D341Med (cell line): ENCODE data around the gene AQP12B.
"Not testable (repeated sequence)": the region's sequence is repeated elsewhere in the genome, so short reads cannot be mapped to it uniquely, and the experiment has no call there.

ENCODE experiments used
- DNase-seq: peaks from one replicate; pipeline ENCODE4 v3.0.0; 2012; ENCODE audit warnings: low spot score

AQP12B gene

DNA sequence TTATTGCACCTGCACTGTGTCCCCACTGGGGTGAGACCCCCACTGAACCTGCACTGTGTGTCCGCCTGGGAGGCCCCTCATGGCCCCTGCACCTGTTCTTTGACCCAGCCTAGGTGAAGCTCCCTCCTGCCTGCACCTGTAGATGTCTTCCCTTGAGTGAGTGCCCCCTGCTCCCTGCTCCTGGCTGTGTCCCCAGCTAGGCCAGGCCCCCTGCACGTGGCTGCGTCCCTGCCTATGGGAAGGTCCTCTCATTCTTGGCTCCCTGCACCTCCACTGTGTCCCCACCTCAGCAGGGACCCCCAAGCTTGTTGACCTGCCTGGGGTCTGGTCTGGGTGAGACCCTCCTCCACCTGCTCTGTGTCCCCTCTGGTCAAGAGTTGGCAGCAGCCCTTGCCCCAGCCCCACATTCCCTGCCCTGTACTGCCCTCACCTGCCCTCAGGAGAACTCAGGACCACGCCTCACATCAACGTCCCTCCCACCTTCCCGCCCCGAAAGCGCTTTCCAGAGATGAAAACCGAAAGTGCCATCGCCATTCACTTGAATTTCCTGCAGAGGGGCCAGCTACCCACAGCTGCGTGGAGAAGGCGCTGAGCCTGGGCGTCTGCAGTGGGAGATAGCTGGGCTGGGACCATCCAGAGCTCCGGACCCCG, 769 bp upstream of the AQP12B start:
- DNase-seq = not testable (repeated sequence)

DNA sequence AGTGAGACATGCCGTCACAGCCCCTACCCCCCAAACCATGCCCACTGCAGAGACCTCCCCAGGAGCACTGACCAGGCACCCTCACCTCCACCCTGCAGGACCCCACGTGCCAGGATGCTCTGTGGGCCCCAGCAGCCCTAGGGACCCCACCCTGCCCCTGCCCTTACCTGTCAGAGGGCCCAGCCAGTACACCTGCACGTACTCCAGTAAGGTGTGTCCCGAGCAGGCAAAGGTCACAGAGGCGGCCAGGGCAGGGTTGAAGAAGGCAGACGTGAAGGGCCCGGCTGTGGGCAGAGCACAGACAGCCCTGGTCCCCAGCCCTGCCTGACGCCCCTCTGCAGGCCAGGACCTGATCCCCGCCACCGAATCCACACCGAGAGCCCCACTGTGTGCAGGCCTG, 2.5 kb downstream of the AQP12B start:
- DNase-seq = not testable (repeated sequence)

DNA sequence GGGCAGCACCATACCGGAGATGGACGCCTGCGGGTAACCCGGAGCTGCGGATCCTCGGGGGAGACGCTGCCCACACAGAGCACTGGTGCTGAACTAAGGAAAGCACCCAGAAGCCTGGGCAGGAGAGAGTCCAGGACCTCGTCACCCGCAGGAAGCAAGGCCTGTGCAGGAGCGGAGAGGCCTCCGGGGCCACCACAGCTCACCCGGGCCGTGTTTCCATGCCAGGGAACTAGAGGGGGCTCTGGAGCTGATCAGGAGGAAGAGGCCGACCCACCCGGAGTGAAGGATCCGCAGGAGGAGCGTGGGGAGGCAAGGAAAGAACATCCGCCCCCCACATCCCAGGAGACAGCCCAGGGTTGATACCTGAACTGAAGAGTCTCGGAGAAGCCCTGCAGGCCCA, 3.8 kb downstream of the AQP12B start:
- DNase-seq = not testable (repeated sequence)

GRCh38 chr2:240678043-240678442, 4.6 kb downstream of the AQP12B start:
- not testable (repeated sequence) for DNase-seq

DNA sequence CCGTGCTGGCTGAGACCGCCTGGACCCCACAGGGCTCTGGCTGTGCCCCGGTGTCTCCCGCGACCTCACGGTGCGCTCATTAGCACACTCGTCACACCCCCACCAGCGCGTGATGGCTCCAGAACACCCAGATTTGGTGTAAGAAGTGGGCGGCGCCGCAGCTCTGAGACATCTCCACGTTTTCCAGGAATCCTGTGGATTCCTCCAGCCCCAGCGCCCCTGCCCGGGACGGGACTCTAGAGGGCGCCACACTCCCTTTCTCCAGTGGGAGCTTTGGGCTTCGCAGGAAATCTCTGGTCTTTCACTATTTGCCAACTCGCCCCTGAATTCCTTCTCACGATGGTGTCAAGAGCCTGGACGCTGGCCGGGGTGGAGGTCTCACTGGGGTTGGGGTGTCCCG, 7.3 kb downstream of the AQP12B start:
- not testable (repeated sequence) for DNase-seq

DNA sequence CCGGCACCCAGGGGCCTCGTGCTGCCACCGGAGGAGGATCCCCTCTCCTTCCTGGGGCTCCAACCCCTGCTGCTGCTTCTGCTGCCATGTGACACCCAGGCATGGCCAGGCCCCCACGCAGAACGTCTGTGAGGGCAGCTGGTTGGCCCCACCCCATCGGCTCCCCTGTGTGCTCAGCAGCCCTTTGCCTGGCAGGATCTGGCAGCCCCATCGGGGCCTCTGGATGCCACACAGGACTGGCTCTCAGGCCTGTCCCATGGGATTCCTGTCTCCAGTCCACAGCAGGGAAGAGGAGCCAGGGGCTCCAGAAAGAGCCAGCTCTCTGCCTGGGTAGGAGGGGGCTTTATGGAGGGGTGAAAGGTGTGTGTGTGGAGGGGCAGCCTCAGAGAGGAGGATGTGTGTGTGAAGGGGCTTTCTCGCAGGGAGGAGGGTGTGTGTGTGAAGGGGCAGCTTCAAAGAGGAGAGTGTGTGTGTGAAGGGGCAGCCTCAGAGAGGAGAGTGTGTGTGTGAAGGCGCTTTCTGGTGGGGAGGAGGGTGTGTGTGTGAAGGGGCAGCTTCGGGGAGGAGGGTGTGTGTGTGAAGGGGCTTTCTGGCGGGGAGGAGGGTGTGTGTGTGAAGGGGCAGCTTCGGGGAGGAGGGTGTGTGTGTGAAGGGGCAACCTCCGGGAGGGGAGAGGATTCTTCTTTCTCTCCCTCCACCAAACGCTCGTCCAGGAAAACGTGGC, 8.1 kb downstream of the AQP12B start:
- not testable (repeated sequence) for DNase-seq

DNA sequence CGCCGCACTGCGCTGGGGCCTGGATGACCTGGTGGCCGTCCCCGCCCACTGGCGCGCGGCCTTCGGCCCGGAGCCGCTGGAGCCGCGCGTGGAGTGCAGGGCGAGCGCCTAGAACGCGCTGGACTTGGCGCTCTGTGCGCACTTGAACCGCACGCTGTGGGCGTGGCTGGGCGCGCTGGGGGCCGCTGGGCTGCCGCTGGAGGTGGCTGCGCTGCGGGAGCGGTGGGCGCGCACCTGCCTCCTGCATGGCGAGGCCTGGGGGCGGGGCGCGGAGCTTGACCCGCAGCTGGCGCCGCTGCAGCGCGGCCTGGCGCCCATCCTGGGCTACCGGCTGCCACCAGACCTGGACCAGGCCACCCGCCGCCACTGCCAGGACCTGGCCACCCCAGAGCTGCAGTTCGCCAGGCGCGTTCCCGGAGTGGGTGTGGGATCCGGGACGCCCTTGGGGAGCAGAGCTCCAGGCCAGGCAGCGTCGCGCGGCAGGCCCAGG, 9.9 kb downstream of the AQP12B start:
- DNase-seq = no peak

DNA sequence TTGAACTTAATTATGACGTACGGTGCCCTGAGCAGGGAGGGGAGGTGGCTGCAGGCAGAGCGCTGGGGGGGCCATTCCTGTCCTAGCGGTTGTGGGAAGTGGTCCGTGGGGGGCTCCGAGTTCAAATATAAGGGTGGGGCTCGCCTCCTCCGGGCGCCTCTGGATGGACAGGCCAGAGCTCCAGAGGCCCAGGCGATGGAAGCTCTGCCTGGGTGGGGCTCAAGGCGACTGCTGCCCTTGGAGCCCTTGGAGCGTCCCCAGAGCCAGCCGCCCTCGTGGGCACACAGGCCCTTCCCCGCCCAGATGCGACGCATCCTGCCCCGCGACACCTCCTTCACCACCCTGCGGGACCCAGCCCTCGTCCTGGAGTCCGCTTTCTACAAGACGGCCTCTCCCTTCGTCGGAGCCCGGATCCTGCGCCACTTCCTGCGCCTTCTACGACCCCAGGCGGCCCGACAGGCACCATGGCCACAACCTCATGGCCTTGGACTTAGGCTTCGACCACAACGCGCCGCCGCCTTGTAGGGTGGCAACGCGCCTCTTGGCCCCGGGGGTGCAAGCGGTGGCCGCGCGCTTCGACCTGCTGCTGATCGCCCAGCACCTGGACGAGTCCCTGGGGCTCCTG, 10.5 kb downstream of the AQP12B start:
- no peak for DNase-seq

DNA sequence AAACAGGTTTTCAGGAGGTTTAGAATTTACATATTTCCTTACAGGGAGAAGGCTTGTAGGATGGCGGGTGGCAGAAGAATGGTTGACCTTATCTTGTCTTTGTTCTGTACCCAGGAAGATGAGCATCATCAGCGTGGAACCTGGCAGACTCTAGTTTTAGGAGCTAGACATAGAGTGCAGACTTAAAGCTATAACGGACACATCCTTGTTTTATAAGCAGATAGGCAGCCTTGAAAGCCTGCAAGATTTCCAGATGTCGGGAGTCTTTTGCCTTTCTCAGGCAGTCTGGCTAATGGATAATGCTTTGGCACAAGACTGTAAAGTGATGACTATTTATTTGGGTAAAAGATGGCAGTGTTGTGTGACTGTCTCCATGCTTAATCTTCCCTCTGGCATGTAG, 11.7 kb downstream of the AQP12B start:
- DNase-seq = no peak

DNA sequence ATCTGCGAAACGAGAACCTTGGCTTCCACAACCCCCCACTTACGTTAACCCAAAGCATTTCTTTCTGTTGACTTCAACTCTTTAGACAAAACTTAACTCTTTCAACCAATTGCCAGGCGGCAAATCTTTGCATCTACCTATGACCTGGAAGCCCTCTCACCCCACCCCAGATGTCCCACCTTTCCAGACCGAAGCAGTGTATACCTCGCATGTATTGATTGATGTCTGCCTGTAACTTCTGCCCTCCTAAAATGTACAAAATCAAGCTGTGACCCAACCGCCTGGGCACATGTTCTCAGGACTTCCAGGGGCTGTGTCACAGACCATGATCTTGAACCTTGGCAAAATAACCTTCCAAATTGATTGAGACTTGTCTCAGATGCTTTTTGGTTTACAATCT, 12.3 kb downstream of the AQP12B start:
- no peak for DNase-seq

GRCh38 chr2:240664622-240665021, 18.1 kb downstream of the AQP12B start:
- DNase-seq = no peak

DNA sequence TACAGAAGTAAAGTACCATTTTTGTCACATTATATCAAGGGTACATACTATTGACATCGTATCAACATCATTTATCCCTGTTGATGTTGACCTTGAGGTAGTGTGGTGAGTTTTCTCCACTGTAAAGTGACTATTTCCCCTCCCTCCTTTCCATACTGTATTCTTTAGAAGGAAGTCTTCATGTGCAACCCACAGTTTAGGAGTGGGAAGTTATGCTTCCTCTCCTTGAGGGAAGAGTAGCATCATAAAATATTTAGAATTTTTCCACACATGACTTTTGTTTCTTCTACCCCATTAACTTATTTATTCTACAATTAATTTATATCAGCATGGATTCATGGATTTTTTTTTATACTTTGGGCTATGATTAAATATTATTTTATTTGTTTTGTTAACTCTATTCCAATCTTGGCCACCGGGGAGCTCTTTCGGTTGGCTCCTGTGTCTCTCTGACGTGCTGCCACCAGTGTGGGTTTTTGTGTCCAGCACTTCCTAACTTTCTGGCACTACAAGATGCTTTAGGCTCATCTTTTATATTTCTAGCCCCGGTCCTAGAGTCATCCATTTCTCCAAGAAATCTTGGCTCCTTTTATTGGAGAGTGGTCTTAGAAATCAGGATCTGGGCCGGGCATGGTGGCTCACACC, 19.0 kb downstream of the AQP12B start:
- no peak for DNase-seq

- DNase-seq = no peak
Observed at GRCh38 chr2:240662681-240663080, 20.0 kb downstream of the AQP12B start.

GRCh38 chr2:240659883-240660282, 22.8 kb downstream of the AQP12B start:
- DNase-seq = not testable (repeated sequence)

DNA sequence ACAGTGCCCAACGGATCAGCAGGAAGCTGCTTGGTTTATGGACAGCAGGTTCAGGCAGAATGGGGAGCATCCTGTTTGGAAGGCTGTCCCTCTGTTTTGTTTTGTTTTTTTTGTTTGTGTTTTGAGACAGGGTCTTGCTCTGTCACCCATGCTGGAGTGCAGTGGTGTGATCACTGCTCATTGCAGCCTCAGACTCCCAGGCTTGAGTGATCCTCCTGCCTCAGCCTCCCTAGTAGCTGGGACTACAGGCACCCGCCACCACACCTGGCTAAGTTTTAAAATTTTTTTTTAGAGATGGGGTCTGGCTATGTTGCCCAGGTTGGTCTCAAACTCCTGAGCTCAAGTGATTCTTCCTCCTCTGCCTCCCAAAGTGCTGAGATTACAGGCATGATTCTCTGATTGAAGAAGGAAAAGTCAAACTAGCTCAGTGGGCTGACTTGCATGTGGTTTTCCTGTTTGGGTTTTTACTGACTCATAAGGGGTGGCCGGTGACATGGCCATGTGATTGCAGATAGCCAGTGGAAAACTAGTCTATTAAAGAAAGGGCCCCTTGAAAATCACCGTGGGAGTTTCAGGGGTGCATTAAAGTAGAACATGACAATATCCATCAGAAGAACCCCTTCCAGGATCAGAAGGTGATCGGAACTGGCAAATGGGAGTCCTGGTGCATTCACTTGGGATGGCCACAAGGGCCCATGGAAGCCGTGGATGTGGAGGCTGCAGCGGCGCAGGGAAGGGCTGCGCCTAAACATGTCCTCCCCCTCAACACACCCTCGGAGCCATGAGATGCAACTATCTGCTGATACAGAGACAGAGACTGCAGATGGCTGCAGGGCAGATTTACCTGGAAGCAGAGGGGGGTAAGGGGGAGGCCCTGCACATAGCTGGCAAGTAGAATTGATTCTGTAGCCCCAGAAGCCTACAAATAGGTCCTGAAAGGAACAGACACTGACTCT, 26.5 kb downstream of the AQP12B start:
- no peak for DNase-seq

- DNase-seq = no peak
Observed at GRCh38 chr2:240651185-240651584, 31.5 kb downstream of the AQP12B start.

DNA sequence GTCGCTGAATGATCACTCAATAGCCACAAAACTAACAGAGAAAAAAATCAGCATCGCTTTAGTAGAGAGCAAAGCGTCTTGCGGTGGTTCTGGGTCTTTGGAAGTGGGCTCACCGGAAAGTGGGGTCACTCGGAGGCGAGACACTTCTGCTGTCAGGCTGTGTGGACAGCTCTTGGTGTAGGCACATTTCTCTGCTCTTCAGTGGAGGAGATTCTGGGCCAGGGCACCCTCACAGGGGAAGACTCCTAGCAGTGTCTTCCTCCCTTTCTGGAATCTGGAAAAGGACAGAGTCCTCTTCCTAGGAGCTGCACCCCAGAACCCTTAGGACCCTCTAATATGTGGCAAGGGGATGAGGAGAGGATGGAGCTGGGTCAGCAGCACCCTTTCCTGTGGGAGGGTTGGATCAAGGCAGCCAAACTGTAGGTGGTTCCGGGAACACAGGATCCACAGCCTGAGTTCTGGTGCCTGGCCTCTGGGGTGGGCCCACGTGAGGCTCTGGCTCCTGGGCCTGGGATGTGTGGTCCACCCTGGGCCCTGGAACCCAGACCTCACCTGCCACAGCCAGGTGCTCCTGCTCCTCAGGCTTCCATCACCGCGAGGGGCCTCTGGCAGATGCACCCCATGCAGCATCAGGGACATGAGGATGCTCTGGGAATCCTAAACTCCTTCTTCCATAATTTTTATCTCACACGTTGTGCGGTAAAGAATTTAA, 32.3 kb downstream of the AQP12B start:
- DNase-seq = no peak

DNA sequence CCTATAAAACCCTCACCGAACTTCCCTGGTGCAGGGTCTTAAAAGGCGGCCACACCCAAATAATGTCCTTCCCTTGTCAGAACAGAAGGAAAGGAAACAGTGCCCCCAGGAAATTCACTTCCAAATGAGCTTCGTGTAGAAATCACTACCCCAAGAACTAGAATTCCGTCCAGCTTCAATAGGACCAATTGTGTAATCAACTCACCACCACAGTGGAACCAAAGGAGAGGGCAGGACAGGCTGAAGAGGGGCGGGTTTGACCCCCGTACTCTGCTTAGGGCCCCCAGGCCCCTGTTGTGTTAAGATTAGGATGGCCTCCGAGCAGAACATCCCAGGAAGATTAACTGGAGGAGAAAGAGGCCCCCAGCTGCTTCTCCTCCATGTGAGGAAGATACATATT, 33.4 kb downstream of the AQP12B start:
- no peak for DNase-seq

GRCh38 chr2:240648650-240649275, 33.9 kb downstream of the AQP12B start:
- DNase-seq = no peak

GRCh38 chr2:240648155-240648649, 34.5 kb downstream of the AQP12B start:
- no peak for DNase-seq
